Stimulated activated CD4-positive, alpha-beta T cell treated with anti-CD3 and anti-CD28 coated beads, Interleukin-4, amount 100 ng/mL, for 4 hours (primary cell): ENCODE data around the gene RIMBP3C.
"Not testable (repeated sequence)": the region's sequence is repeated elsewhere in the genome, so short reads cannot be mapped to it uniquely, and the experiment has no call there.

Source experiments
- DNase-seq, 2 experiments: peaks; one replicate each; pipeline ENCODE4 v3.0.0-alpha.2; 2020

RIMBP3C gene, protein sequence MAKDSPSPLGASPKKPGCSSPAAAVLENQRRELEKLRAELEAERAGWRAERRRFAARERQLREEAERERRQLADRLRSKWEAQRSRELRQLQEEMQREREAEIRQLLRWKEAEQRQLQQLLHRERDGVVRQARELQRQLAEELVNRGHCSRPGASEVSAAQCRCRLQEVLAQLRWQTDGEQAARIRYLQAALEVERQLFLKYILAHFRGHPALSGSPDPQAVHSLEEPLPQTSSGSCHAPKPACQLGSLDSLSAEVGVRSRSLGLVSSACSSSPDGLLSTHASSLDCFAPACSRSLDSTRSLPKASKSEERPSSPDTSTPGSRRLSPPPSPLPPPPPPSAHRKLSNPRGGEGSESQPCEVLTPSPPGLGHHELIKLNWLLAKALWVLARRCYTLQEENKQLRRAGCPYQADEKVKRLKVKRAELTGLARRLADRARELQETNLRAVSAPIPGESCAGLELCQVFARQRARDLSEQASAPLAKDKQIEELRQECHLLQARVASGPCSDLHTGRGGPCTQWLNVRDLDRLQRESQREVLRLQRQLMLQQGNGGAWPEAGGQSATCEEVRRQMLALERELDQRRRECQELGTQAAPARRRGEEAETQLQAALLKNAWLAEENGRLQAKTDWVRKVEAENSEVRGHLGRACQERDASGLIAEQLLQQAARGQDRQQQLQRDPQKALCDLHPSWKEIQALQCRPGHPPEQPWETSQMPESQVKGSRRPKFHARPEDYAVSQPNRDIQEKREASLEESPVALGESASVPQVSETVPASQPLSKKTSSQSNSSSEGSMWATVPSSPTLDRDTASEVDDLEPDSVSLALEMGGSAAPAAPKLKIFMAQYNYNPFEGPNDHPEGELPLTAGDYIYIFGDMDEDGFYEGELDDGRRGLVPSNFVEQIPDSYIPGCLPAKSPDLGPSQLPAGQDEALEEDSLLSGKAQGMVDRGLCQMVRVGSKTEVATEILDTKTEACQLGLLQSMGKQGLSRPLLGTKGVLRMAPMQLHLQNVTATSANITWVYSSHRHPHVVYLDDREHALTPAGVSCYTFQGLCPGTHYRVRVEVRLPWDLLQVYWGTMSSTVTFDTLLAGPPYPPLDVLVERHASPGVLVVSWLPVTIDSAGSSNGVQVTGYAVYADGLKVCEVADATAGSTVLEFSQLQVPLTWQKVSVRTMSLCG (N-terminal part only)

DNA sequence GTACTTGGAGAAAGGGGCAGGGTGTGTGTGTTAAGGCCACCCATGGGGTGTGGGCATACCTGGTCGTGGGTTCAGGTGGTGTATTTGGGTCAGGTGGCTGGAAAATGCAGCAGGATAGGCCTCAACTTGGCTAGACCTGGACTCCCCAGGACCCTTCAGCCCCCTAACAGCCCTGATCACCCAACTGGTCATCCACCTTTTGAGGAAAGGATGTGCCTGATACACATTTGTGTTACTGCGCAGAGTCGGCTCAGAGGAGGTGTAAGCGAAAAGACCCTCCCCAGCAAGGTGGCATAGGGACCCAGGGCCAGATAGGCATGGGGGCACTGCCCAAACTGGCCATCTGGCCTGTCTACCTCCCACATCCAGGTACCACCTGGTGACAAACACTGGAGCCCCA is at the start of gene RIMBP3C:
Gene RIMBP3C, minus strand, starts transcription at position 101 of the 400 bp plus-strand sequence. CDS start 485 bp downstream, outside the sequence.
- DNase-seq, result not testable (repeated sequence)

DNA sequence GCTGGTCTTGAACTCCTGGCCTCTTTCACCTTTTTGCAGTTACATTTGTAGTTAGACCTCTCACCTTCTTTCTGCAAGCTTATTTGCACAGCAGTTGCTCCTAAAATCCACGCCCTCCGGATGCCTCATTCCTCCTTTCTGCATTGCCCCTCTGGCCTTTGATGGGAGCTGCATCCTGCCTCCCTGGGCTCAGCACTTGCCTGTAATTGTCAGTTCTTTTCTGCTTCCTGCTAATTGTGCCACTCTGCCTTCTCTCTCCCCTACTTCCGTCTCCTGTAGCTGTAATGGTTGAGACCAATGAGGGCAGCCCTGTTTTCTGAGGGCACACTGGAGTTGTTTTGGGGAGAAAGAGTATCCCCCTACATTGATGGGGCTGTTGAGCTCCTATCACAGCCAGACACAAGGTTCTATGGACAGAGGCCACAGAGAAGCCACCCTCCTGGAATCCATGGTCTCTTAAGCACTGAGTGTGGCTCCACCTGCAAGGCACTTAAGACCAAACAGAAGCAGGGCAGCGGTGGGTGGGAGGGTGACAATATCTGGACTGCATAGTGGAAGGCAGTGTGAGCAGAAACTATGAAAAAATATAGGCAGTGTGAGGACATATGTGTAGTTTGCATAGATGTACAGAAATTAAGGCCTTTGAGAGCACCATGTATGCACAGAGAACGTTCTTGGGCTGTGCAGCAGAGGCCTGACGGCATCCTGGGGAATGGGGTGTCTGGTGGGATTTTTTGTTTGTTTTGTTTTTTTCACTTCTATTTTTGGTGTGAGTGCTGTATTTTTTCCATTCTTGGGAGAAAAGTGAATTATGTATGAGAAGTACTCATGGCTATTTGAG is 48.0 kb upstream of the RIMBP3C start:
- no peak for DNase-seq

DNA sequence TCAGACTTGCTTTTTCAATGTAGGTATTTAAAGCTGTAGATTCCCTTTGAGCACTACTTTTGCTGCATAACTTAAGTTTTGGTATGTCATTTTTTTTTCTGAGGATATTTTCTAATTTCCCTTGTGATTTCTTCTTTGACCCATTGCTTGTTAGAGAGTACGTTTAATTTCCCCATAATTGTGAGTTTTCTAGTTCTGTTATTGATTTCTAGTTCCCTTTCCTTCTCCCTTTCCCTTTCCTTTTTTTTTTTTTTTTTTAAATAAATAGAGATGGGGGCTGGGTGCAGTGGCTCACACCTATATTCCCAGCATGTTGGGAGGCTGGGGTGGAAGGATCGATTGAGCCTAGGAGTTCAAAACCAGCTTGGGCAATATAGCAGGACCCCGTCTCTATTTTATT is 47.0 kb upstream of the RIMBP3C start:
- no peak for DNase-seq

DNA sequence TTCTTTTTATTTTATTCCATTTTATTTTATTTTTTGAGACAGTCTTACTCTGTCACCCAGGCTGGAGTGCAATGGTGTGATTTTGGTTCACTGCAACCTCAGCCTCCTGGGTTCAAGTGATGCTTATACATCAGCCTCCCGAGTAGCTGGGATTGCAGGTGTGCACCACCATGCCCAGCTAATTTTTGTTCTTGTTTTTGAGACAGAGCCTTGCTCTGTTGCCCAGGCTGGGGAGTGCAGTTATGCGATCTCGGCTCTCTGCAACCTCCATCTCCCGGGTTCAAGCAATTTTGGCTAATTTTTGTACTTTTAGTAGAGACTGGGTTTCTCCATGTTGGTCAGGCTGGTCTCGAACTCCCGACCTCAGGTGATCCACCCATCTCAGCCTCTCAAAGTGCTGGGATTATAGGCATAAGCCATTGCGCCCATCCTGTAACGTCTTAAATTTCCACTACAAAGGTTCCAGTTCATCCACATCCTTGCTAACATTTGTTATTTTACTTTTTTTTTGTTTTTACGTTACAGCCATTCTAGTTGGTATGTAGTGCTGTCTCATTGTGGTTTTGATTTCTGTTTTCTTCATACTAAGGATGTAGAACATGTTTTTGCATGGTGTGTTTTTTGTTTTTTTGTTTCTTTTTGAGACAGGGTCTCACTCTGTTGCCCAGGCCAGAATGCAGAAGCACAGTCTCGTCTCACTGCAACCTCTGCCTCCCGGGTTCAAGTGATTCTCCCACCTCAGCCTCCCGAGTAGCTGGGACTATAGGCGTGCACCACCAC is 45.3 kb upstream of the RIMBP3C start:
- not testable (repeated sequence) for DNase-seq

DNA sequence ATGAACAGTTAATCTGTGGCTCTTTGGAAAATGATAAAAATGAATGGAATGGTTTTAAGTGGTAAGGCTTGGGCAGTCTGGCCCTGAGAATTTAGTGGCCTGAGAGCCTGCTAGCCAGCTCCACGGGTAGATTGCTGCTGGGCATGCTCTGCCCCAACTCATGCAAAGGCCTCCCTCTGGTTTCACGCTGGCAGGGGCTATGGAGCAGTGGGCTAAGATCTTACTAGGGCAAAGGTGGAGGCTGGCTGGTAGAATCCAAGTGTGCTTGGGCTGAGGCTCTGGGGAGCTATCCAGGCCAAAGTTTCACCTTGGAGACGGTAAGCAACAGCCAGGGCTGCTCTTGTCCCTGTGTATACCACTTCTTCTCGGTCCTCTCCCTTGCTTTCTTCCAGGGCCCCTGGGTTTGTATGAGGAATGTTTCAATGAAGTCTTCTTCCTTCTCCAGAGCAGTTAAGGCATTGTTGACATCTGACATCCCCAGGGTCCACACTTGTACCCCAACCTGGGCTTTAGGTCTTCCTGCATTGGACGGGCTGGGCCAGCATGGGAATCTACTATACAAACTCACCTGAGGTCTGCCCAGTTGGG is 43.7 kb upstream of the RIMBP3C start:
- no peak for DNase-seq

DNA sequence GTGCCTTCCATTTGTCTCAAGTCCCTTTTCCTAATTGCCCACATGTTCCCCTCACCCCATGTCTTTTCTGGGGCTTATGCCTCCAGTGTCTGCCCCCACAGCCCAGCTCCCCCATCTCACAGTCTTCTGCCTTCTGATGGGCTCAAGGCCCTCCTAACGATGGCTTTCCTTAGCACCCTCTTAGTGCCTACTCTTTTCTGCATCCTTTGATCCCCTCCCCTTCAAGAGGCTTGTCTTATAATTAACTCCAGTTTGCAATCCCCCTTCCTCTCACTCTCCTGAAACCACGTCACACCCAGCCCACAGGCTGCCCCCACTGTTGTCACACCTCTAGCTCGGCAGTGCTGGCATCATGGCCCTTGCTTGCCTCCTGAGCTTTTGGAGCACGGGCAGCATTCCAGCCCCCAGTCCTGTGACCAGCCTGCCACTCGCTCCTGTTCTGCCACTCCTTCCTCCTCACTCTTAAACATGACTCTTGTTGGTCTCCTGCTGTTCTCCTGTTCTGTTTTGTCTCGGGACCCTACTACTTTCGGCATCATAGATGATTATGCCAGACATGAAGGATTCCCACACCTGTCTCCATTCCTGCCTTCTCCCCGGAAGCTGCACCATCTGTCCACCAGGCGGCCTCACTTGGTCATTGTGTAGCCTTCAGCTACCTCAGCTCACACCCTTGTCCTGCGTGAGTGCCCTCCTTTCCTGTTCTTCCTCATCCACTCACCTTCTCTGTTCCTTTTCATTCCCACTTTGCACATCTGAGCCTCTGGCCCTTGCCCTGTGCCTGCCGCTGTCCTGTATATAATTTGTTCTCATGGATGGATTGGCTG is 42.4 kb upstream of the RIMBP3C start:
- DNase-seq, result no peak

DNA sequence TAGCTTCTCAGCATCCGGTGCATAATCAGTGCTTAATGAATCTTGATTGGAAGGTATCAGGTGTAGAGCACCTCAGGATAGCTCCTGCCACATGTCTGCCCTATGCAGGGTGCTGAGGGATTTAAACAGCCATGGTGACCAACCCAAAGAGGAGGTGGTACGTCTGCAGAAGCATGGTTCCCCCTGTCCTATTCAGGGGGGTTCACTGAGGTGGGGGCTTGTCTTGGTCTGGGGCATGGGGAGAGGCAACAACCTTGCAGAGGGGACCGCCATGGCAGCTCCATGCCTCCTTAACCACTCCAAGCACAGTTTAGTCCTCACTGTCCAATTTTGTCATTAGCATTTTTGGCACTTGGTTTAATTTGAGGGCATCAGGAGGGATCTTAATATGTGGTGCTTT is 41.2 kb upstream of the RIMBP3C start:
- no peak for DNase-seq

DNA sequence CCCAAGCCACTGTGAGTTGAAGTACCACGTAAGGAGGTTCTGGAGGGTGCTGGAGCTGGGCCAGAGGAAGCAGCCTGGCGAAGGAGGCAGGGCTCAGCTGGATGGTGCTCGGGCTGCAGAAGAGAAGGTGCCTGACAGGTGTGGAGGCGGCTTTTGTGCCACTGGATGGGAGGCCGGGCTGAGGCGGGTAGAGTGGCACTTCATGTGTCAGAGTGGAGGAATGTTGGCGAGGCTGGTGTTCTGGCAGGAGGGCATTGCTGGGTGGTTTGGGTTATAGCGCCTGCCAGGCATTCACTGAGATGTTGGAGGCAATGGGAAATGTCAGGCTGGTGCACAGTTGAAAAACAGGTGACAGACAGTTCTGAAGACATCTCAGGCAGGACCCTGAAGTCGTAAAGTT is 40.4 kb upstream of the RIMBP3C start:
- no peak for DNase-seq

DNA sequence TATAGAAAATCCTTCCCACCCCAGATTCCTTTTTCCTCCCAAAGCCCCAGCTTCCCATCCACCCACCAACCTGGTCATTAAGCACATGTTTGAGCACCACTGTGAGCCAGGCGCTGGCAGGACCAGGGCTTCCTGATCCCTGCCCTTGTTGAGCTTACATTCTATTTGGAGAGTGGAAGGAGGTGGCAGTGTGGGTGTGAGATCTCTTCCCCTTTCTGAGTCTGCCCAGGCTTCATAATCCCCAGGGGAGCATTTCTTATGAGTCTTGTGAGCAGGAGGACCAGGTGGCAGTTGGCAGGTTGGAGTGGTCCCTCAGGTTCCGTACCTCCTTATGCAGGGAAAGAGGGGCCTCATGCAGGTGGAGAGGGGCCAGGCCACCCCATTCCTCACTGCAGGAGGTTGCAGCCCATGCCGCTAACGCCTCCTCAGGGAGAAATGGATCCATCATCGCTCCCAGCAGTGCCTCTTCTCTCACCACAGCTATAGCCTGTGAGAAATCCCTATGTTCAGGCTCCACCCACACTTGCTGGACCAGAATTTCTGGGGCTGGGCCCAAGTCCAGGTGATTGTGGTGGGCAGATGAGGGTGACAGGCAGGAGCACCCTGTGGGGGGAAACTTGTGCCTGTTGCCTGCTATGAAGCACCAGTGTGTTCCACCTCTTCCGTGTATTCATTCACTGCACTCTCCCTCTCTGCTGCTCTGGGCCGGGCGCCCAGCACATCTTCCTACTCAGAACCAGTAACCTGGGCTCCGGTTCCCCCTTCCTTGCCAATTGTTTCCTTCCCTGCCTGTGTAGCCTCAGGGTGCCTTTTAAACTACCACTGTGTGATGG is 39.8 kb upstream of the RIMBP3C start:
- DNase-seq, result no peak

DNA sequence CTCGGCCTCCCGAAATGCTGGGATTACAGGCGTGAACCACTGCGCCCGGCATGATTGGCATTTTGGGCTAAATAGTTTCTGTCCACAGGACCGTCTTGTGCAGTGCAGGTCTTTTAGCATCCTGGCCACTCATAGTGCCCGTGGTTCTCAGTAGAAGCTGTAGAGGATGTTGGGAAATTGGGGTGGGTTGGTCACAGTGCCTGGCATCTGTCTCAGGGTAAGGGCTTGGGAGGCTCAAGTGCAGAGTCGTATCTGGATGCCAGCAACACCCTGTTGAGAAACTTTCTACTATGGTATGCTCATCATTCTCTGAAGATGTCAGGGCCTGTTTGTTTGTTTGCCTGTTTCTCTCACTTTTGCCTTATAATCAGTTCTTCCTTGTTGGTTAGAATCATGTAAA is 38.1 kb upstream of the RIMBP3C start:
- no peak for DNase-seq

DNA sequence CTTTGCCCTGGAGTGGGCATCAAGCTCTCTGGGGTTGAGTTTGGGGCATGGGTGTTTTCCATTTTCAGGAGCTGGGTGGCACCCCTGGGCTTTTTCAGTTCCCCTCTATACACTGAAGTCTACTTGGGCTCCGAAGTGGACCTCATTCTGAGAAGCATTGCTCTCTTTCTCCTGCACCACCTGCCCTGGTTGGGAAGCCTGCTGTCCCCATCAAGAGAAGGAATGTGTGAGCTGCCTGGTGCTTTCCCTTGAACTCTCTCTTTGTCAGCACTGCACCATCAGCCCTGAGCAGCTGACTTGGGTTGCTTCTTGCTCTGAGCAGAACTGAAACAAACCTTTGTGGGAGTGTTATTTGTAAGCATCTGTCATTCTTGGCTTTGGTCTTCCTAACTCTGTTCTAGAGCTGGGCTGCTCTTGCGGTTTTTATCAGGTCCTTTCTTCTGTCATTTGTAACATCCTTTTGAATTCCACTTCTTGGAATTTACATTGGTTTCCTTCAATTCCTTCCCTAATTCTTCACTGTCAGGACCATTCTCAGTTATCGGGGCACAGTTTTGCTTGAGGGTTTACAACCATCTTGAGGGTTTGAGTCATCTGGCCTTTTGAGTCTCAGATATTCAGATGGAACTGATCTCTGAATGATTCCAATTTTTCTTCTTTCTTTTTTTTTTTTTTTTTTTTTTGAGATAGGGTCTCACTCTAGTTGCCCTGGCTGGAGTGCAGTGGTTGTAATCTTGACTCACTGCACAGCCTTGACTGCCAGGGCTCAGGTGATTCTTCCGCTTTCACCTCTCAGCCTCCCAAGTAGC is 36.7 kb upstream of the RIMBP3C start:
- DNase-seq, result peak; percentile 11 to 30

DNA sequence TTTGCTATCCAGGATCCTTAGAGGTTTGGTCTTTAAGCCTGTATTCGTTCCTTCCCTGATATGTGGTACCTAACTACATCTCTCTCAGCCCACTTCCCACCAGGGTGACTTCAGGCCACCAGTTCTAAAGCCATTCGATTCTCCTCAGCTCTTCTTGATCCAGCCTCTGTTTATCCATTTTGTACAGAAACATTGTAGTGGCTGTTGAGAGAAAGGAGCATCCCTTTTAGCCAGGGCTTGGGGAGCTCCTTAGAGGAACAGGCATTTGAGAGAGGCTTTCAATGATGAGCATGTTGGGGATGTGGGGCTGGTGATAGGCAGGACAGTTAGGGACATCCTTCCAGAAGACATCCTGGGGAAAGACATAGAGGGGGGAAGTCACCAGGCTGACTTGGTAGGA is 34.1 kb upstream of the RIMBP3C start:
- no peak for DNase-seq

DNA sequence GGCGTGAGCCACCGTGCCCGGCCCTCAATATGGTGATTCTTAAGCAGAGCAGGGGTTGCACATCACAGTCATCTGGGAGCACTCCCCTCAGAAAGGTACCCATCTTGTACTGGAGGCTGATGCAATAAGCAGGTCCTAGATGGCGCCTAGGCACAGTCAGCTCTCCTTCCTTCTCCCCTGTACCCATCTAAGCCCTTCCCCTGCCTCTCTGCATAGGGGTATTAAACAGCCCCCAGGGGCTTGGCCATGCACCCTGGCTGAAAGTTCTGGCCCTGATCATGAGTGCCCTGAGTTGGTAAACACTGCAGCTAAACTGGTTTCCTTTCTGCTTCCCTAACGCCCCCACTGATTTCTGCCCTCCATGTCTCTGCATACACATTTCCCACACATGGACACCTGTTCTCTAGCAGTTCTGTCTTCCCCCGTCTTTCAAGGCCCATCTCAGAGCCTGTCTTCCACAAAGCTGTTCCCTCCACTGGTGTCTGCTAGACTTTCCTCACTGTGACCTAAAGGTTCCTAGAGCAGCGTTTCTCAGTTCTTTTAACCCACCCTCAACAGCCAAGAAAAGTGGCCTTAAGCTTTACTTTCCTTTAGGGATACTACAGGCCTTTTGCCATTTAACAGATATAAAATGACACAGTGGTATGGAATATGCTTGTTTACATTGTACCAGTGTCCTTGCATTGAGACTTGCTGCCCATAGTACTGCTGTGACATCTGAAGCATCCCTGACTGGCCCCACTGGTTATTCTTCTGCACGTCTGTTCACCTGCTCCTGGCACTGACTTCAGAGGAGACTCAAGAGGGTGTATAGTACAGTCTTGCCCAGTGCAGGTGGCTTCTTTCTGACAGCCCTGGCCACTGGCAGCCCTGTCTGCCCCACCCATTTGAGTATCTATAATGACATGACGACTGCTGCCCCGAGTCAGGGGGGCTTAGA is 31.8 kb upstream of the RIMBP3C start:
- no peak for DNase-seq

DNA sequence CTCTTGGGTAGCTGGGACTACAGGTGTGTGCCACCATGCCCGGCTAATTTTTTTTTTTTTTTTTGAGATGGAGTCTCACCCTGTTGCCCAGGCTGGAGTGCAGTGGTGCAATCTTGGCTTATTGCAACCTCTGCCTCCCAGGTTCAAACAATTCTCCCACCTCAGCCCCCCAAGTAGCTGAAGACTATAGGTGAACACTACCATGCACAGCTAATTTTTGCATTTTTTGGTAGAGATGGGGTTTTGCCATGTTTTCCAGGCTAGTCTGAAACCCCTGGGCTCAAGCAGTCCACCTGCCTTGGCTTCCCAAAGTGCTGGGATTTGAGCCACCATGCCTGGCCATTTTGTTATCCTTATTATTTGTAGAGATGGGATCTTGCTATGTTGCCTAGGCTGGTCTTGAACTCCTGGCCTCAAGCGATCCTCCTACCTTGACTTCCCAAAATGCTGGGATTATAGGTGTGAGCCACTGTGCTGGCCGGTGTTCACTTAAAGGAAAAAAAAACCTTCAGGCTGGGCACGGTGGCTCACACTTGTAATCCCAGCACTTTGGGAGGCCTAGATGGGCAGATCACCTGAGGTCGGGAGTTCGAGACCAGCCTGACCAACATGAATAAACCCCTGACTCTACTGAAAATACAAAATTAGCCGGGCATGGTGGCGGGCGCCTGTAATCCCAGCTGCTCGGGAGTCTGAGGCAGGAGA is 29.9 kb upstream of the RIMBP3C start:
- not testable (repeated sequence) for DNase-seq

DNA sequence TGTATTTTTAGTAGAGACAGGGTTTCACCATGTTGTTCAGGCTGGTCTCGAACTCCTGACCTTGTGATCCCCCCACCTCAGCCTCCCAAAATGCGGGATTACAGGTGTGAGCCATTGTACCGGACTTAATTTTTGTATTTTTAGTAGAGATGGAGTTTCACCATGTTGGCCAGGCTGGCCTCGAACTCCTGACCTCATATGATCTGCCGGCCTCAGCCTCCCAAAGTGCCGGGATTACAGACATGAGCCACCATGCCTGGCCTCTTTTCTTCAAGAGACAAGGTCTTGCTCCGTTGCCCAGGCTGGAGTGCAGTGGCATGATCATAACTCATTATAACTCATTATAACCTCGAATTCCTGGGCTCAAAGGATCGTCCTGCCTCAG is 29.4 kb upstream of the RIMBP3C start:
- not testable (repeated sequence) for DNase-seq

DNA sequence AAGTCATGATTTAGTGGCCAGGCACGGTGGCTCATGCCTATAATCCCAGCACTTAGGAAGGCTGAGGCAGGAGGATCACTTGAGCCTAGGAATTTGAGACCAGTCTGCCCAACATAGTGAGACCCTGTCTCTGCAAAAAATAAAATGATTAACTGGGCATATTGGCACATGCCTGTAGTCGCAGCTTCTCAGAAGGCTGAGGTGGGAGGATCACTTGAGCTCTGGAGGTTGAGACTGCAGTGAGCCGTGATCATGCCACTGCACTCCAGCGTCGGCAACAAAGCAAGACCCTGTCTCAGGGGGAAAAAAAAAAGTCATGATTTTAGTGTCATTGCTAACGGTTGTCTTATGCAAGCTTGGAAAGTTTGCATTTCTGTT is 28.2 kb upstream of the RIMBP3C start:
- no peak for DNase-seq
